Activated naive CD8-positive, alpha-beta T cell (primary cell): ENCODE data around the gene POGZ.

ENCODE experiments used
- H3K27ac Mint-ChIP-seq: one replicate; pipeline ENCODE4 v1.8.0; 2021; ENCODE audit warnings: mixed read lengths
- H3K27me3 Mint-ChIP-seq: one replicate; pipeline ENCODE4 v1.8.0; 2021; ENCODE audit warnings: mixed read lengths
- H3K36me3 Mint-ChIP-seq: one replicate; pipeline ENCODE4 v1.8.0; 2021; ENCODE audit warnings: mixed read lengths
- H3K4me1 Mint-ChIP-seq: one replicate; pipeline ENCODE4 v1.8.0; 2021; ENCODE audit warnings: low read depth, mixed read lengths
- H3K4me3 Mint-ChIP-seq: one replicate; pipeline ENCODE4 v1.8.0; 2021; ENCODE audit warnings: mild to moderate bottlenecking, mixed read lengths
- H3K9me3 Mint-ChIP-seq: one replicate; pipeline ENCODE4 v1.8.0; 2021; ENCODE audit warnings: low read depth, mixed read lengths

Gene POGZ

GRCh38 chr1:151386002-151386401 is 73.3 kb downstream of the POGZ start:
- Mint-ChIP-seq H3K27me3 (no peaks in the 10 kb centered on the region), H3K9me3 (no peaks in the 10 kb centered on the region), H3K4me1 (no peaks in the 10 kb centered on the region), H3K27ac (no peak overlapping the region), H3K4me3 (no peak overlapping the region), H3K36me3 (no peaks in the 10 kb centered on the region)

GRCh38 chr1:151384584-151384983 is 74.7 kb downstream of the POGZ start:
- no peaks in the 10 kb centered on the region for H3K9me3 Mint-ChIP-seq
- no peaks in the 10 kb centered on the region for H3K27me3 Mint-ChIP-seq
- no peak overlapping the region for H3K27ac Mint-ChIP-seq
- H3K36me3 Mint-ChIP-seq, result no peaks in the 10 kb centered on the region
- no peaks in the 10 kb centered on the region for H3K4me1 Mint-ChIP-seq
- no peak overlapping the region for H3K4me3 Mint-ChIP-seq

GRCh38 chr1:151377150-151377884 is 82.0 kb downstream of the POGZ start:
- H3K36me3 Mint-ChIP-seq, result no peaks in the 10 kb centered on the region
- H3K4me1 Mint-ChIP-seq, result no peaks in the 10 kb centered on the region
- no peak overlapping the region for H3K4me3 Mint-ChIP-seq
- H3K27me3 Mint-ChIP-seq, result no peaks in the 10 kb centered on the region
- no peaks in the 10 kb centered on the region for H3K9me3 Mint-ChIP-seq
- no peak overlapping the region for H3K27ac Mint-ChIP-seq

- no peak overlapping the region for H3K27ac Mint-ChIP-seq
- H3K4me3 Mint-ChIP-seq, result no peak overlapping the region
- no peaks in the 10 kb centered on the region for H3K36me3 Mint-ChIP-seq
- H3K4me1 Mint-ChIP-seq, result no peaks in the 10 kb centered on the region
- no peaks in the 10 kb centered on the region for H3K9me3 Mint-ChIP-seq
- no peaks in the 10 kb centered on the region for H3K27me3 Mint-ChIP-seq
These were observed 86.1 kb downstream of the POGZ start for GRCh38 chr1:151373196-151373595.

GRCh38 chr1:151372058-151372934 is 87.0 kb downstream of the POGZ start, which contains the start of gene SELENBP1:
Gene SELENBP1 (minus strand): TSS chr1:151372705. CDS start chr1:151372641, 64 bp downstream.
- no peaks in the 10 kb centered on the region for H3K9me3 Mint-ChIP-seq
- H3K27ac Mint-ChIP-seq, result no peak within 1 kb of the TSS
- no peaks in the 10 kb centered on the region for H3K4me1 Mint-ChIP-seq
- H3K4me3 Mint-ChIP-seq, result no peak within 1 kb of the TSS
- no peaks in the 10 kb centered on the region for H3K27me3 Mint-ChIP-seq
- H3K36me3 Mint-ChIP-seq, result no peaks in the 10 kb centered on the region

- H3K27ac Mint-ChIP-seq, result no peak overlapping the region
- H3K9me3 Mint-ChIP-seq, result no peaks in the 10 kb centered on the region
- H3K27me3 Mint-ChIP-seq, result no peaks in the 10 kb centered on the region
- H3K36me3 Mint-ChIP-seq, result no peaks in the 10 kb centered on the region
- H3K4me3 Mint-ChIP-seq, result no peak overlapping the region
- no peaks in the 10 kb centered on the region for H3K4me1 Mint-ChIP-seq
These were observed 87.8 kb downstream of the POGZ start for GRCh38 chr1:151371370-151372057.

- Mint-ChIP-seq H3K4me1 (no peaks in the 10 kb centered on the region), H3K27ac (no peak overlapping the region), H3K4me3 (no peak overlapping the region), H3K9me3 (no peaks in the 10 kb centered on the region), H3K36me3 (no peaks in the 10 kb centered on the region), H3K27me3 (no peaks in the 10 kb centered on the region)
These were observed 88.9 kb downstream of the POGZ start for GRCh38 chr1:151370211-151370911.

- no peaks in the 10 kb centered on the region for H3K36me3 Mint-ChIP-seq
- no peaks in the 10 kb centered on the region for H3K9me3 Mint-ChIP-seq
- H3K4me3 Mint-ChIP-seq, result no peak overlapping the region
These were observed 89.7 kb downstream of the POGZ start for GRCh38 chr1:151369621-151370048.

GRCh38 chr1:151369302-151369610 is 90.0 kb downstream of the POGZ start:
- Mint-ChIP-seq H3K36me3 (no peaks in the 10 kb centered on the region), H3K27me3 (no peaks in the 10 kb centered on the region), H3K27ac (no peak overlapping the region), H3K4me3 (no peak overlapping the region), H3K9me3 (no peaks in the 10 kb centered on the region), H3K4me1 (no peaks in the 10 kb centered on the region)

More at GRCh38 chr1:151369621-151370048, 89.7 kb downstream of the POGZ start:
- Mint-ChIP-seq H3K4me1 (no peaks in the 10 kb centered on the region), H3K27me3 (no peaks in the 10 kb centered on the region), H3K27ac (no peak overlapping the region)

- no peaks in the 10 kb centered on the region for H3K9me3 Mint-ChIP-seq
- no peaks in the 10 kb centered on the region for H3K27me3 Mint-ChIP-seq
- H3K4me1 Mint-ChIP-seq, result no peaks in the 10 kb centered on the region
- no peak overlapping the region for H3K27ac Mint-ChIP-seq
- H3K4me3 Mint-ChIP-seq, result no peak overlapping the region
- no peaks in the 10 kb centered on the region for H3K36me3 Mint-ChIP-seq
These were observed 90.6 kb downstream of the POGZ start for GRCh38 chr1:151368393-151369301.

- no peaks in the 10 kb centered on the region for H3K27me3 Mint-ChIP-seq
- H3K27ac Mint-ChIP-seq, result no peak overlapping the region
- H3K9me3 Mint-ChIP-seq, result no peaks in the 10 kb centered on the region
- no peak overlapping the region for H3K4me3 Mint-ChIP-seq
- H3K36me3 Mint-ChIP-seq, result no peaks in the 10 kb centered on the region
- H3K4me1 Mint-ChIP-seq, result no peaks in the 10 kb centered on the region
These were observed 91.5 kb downstream of the POGZ start for GRCh38 chr1:151367658-151368392.

- Mint-ChIP-seq H3K36me3 (peaks cover 2% of the 10 kb centered on the region), H3K27me3 (no peaks in the 10 kb centered on the region), H3K4me1 (no peaks in the 10 kb centered on the region), H3K27ac (no peak overlapping the region), H3K9me3 (no peaks in the 10 kb centered on the region), H3K4me3 (no peak overlapping the region)
These were observed 94.3 kb downstream of the POGZ start for GRCh38 chr1:151364996-151365395.

GRCh38 chr1:151362308-151363155 is 96.8 kb downstream of the POGZ start:
- Mint-ChIP-seq H3K27ac (no peak overlapping the region), H3K27me3 (no peaks in the 10 kb centered on the region), H3K9me3 (no peaks in the 10 kb centered on the region), H3K36me3 (peaks cover 2% of the 10 kb centered on the region), H3K4me1 (no peaks in the 10 kb centered on the region), H3K4me3 (no peak overlapping the region)
